Measurements from ENCODE around the gene VPREB1.
"Not testable (repeated sequence)": the region's sequence is repeated elsewhere in the genome, so short reads cannot be mapped to it uniquely, and the experiment has no call there.

VPREB1 gene

DNA sequence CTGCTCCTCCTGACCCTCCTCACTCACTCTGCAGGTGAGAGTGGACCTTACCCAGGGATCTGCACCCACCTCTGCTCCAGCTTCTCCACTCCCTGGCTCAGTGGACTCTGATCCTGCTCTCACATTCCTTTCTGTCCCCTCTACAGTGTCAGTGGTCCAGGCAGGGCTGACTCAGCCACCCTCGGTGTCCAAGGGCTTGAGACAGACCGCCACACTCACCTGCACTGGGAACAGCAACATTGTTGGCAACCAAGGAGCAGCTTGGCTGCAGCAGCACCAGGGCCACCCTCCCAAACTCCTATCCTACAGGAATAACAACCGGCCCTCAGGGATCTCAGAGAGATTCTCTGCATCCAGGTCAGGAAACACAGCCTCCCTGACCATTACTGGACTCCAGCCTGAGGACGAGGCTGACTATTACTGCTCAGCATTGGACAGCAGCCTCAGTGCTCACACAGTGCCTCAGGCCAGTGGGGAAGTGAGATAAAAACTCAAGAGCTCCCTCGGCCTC lies 29.7 kb upstream of the VPREB1 start:
- DNase-seq, result no peak

- DNase-seq, result no peak
Measured at GRCh38 chr22:22215659-22216449, 28.7 kb upstream of the VPREB1 start.

- DNase-seq, result no peak
Measured at GRCh38 chr22:22216450-22216959, 28.1 kb upstream of the VPREB1 start.

DNA sequence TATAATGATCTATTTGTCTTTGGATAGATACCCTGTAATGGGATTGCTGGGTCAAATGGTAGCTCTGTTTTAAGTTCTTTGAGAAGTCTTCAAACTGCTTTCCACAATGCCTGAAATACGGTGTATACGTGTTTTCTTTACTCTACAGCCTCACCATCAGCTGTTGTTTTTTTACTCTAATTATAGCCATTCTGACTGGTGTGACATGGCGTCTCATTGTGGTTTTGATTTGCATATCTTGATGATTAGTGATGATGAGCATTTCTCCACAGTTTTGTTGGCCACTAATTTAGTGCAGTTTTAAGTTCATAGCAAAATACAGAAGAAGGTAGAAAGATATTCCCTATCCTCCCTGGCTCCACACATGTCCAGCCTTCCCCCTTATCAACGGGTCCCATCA lies 26.3 kb upstream of the VPREB1 start:
- peak in 1 of 5 experiments; percentile 30 for DNase-seq

- DNase-seq, result no peak
Measured at GRCh38 chr22:22219140-22219996, 25.2 kb upstream of the VPREB1 start.

- not testable (repeated sequence) for DNase-seq
Measured at GRCh38 chr22:22221043-22221442, 23.5 kb upstream of the VPREB1 start.

- no peak for DNase-seq
Measured at GRCh38 chr22:22226448-22227187, 18.0 kb upstream of the VPREB1 start.

DNA sequence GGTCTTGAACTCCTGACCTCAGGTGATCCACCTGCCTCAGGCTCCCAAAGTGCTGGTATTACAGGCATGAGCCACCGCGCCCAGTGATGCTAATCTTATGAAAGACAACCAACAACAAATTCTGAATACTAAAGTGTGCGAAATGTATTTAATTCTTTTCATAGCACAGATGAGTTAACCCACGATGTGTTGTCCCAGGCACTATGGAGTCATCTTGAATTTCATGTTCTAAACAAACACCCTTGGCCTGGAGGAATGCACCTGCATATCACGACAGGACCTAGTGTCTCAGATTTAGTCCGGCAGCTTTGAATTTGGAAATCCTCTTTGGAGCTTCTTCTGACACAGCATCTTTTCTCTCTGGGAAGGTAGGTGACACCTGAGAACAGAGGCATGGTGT lies 16.2 kb upstream of the VPREB1 start:
- no peak for DNase-seq

GRCh38 chr22:22228921-22229320 lies 15.7 kb upstream of the VPREB1 start:
- no peak for DNase-seq

GRCh38 chr22:22229683-22230420 lies 14.7 kb upstream of the VPREB1 start:
- no peak for DNase-seq

GRCh38 chr22:22230438-22230837 lies 14.1 kb upstream of the VPREB1 start:
- no peak for DNase-seq

DNA sequence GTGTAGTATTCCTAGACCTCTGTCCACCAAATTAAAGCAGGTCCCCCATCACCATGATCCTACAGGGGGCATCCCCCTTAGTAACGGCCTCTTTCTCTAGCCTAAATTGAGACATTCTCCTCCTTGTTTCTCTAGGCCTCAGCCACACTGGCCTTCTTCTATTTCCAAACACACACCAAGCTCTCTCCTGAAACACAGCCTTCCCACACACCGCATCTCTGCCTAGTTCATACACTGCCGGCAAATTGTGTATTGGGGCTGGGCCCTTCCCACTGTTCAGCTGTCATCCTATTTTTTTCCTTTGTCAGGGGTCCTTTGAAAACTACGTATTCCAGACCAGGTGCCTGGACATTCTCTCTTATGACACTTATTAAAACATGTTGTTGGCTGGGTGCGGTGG lies 11.5 kb upstream of the VPREB1 start:
- no peak for DNase-seq

DNA sequence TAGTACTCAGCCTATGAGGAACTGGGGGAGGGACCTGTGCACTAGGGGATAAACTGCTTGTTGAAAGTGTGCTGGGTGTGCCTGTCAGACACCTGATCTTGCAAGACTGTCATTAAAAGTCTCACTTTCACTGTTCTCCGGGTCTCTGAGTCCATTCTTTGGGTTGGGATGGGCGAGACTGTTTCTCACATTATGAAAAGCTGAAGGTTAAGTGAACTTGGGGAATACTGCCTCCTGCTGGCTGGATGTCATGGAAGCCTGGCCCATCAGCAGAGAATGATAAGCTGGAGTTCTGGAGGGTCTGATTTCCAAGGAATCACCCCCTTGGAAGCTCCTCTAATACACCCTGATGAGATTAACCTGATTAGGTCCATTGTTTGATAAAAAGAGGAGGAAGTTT lies 9.0 kb upstream of the VPREB1 start:
- DNase-seq, result peak in 3 of 5 experiments; percentile 20 to 62 (median 25)

- no peak for DNase-seq
Measured at GRCh38 chr22:22237521-22237920, 7.1 kb upstream of the VPREB1 start.

DNA sequence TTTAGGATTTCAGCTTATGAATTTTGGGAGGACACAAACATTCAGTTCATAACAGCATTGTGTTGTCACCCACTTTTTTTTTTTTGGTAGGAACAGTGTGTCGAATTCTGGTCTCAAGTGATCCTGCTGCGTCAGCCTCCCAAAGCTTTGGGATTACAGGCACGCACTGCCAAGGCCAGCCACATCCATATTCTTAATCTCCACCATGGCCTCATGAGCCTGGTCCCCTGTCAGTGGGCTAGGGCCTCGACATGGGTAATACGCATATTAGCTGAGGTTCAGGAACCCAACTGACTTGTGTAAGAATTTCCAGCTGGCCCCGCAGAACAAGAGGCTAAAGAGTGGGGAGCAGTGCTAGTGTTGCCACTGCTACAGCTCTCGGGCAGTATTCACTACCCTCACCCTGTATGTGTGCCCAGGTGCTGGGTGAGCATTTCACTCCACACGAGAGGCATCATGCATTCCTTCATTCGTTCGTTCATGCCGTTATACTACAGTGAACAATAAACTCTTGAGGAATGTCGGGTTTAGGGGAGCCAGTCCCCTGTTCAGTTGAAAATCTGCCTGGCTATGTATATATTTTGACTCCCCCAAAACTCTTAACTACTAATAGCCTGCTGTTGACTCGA lies 5.2 kb upstream of the VPREB1 start:
- DNase-seq, result no peak

DNA sequence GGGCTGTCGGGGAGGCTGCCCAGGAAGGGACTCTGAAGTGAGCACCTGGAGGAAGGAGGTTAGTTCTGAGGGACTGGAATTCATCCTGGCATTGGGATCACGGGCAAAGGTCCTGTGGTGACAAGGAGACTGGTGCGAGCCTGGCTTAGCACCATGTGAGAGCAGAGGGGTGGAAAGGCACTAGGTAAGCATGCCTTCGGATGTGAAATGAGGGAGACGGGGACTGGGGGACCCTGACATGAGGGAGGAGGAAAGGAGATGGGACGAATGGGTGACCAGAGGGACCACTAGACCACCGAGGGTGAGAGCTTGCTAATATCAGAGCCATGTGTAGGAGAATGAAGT lies 3.1 kb upstream of the VPREB1 start:
- DNase-seq, result no peak

DNA sequence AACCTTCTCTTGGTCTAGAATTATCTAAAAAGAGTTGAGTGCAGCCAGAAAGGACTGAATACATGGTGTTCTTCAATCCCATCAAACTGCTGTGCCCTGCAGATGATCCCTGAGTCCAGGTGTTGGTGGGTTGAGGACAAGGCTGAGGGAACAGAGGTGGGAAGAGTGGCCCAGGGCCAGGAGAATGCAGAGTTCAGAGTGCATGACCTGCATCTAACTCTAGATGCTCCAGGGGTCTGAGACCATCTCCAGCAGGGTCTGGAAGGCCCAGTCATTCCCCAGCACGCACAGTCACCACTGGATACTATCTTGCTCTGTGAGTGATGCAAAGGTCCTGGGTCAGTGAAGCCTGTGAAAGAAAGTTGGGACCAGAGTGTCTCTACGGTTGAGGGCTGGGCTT lies 2.1 kb upstream of the VPREB1 start:
- DNase-seq, result no peak

DNA sequence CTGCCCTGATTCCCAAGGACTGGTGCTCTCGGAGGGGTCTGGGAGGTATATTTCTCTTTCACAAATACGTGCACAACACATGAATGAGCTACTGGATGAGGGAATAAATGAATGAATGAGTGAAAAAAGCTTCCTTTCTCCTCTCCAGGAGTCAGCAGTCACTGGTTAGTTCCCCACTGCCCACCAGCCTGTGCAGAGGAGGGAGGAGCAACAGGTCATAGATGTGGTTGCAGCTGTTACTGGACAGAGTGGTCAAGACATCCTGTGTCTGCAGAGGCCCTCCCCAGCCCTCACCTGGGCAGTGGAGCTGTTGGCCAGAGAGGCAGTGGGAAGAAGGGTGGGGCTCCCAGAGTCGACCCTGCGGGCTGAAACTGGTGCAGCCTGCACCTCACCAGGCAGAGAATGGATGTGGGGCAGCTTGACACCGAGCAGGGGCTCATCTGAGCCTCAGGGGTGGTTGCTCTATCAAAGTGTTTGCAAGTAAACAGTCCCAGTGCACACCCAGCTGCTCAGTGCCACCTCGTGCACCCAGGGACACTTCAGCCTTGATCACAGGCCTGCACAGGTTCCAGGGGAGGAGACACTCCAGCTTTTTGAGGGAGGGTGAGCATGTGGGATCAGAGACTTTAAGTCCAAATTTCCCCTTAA lies 1.4 kb upstream of the VPREB1 start:
- DNase-seq, result no peak

DNA sequence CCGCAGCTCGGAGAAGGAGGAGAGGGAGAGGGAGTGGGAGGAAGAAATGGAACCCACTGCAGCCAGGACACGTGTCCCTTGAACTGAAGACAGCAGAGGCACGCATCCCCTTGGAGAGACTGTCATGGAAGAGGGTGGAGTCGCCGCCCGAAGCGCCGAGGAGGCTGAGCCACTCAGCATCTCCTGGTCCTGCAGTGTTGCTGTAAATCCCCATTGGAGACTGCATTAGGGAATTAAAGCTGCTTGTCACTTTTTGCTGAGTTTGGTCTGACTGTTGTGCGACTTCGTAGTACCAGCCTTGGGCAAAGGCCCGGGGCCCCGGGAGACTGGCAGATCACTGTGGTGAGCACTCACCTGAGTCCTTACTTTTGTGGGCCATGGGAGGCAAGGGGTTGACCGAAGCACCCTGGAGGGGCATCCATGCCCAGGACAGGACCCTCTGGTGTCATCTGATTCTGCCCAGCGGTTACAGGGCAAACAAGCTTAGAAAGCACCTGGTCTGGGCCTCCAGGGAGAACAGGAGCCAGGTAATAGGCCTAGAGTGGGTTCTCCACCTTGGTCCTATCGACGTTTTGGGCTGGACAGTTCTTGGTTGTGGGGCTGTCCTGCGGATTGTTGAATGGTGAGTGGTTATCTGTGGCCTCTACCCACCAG lies 797 bp downstream of the VPREB1 start:
- no peak for DNase-seq

DNA sequence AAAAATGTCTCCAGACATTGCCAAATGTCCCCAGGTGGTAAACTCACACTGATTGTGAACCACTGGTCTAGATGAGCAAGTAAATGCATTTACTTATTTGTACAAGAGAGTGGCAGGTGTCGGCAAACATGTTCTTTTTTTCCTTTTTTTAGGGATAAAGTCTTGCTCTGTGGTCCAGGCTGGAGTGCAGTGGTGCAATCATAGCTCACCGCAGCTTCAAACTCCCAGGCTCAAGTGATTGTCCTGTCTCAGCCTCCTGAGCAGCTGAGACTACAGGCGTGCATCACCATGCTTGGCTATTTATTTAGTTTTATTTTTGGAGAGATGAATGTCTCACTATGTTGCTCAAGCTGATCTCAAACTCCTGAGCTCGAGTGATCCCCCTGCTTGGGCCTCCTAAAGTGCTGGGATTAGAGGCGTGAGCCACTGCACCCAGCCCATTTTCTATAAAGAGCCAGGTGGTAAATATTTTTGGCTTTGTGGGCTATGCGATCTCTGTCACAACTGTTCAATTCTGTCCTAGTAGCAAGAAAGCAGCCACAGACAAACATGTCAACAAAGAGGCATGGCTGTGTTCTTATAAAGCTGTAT lies 1.4 kb downstream of the VPREB1 start:
- DNase-seq, result no peak

Measured in T-helper 2 cell (primary cell).